ENCODE data around the gene TMEM91. TPM values are rescaled to one million over a fixed set of nuclear protein-coding genes. Genes with fewer than 3 reads are reported as not detected.

The TMEM91 gene
- total and polyA plus RNA-seq, 2 donors (not counting 1 experiment from before 2014, with no cell fraction given): 6.3 to 7.1 TPM

- H4K20me1 ChIP-seq (ENCODE audit: control insufficient read depth, insufficient read depth, low read length, poor library complexity, severe bottlenecking): peaks cover 28% of the 10 kb centered on the region
- no peak overlapping the region for H2AFZ ChIP-seq (ENCODE audit: insufficient read depth, low read depth, low read length, poor library complexity, severe bottlenecking)
- CTCF ChIA-PET: interaction anchor here (0.6 to 7.6 kb wide), 12 partner anchors 9 to 220 kb away, joined by 3 to 130 read pairs (median 4); partner anchors contain the start of genes B9D2, CCDC97, CEACAM21 and DMAC2
- 92% methylated on average over 3 of the region's 3 CpGs for WGBS (ENCODE audit: insufficient coverage)
- peaks cover 25% of the 10 kb centered on the region for H3K4me1 Mint-ChIP-seq
- H3K4me1 ChIP-seq (ENCODE audit: control insufficient read depth in 2 of 2, insufficient read depth in 2 of 2, low read length in 2 of 2): peaks cover 5 to 9% of the 10 kb centered on the region in 2 donors
- TF ChIP-seq EZH2 (IDR thresholded peaks at IDR 0.05; ENCODE audit: borderline replicate concordance, insufficient read depth, low read depth, low read length, poor library complexity, severe bottlenecking): no peak
- TF ChIP-seq CTCF (IDR thresholded peaks at IDR 0.05): no peak
- H3K4me3 ChIP-seq (ENCODE audit: control extremely low read depth in 1 of 5, extremely low read depth in 1 of 5, insufficient read depth in 1 of 5, low read depth in 2 of 5, low read length in 4 of 5): no peak overlapping the region
- DNase-seq (no peak), ATAC-seq (ENCODE audit: low read depth) (no peak)
- H3K27ac Mint-ChIP-seq: peak overlapping the region; percentile 83
- no peaks in the 10 kb centered on the region for H3K9me3 ChIP-seq (ENCODE audit: control extremely low read depth in 1 of 3, control insufficient read depth in 2 of 3, insufficient read depth in 1 of 3, low read length in 2 of 3)
- H3K79me2 ChIP-seq (ENCODE audit: control insufficient read depth, insufficient read depth, low read length): peaks cover 34% of the 10 kb centered on the region
- no peak overlapping the region for H3K4me2 ChIP-seq (replicated peaks; ENCODE audit: low read depth, low read length, poor library complexity, severe bottlenecking)
- H3K27ac ChIP-seq (ENCODE audit: low read length in 2 of 2): no peak overlapping the region
- no peak overlapping the region for H3K4me3 Mint-ChIP-seq
- no peaks in the 10 kb centered on the region for H3K27me3 Mint-ChIP-seq
- POLR2A ChIA-PET: interaction anchor here (1.2 kb wide), 1 partner anchor 8 kb away, joined by 4 read pairs; the partner anchor contains the start of gene B9D2
- intact Hi-C loops (cut with micrococcal nuclease): no loop called here
- no peak overlapping the region for H3K9ac ChIP-seq (ENCODE audit: low read length)
- H3K36me3 ChIP-seq (replicated peaks in 1 of 2; ENCODE audit: control extremely low read depth in 1 of 2, control insufficient read depth in 1 of 2, extremely low read depth in 1 of 2, insufficient read depth in 2 of 2, low read length in 1 of 2): no peaks in the 10 kb centered on the region
- H3K9me3 Mint-ChIP-seq (ENCODE audit: insufficient read depth): no peaks in the 10 kb centered on the region
- no peaks in the 10 kb centered on the region for H3K27me3 ChIP-seq (replicated peaks in 1 of 4; ENCODE audit: control extremely low read depth in 1 of 4, control insufficient read depth in 3 of 4, insufficient read depth in 4 of 4, low read length in 3 of 4)
Measured at GRCh38 chr19:41355802-41356201, 20.5 kb upstream of the TMEM91 start.

GRCh38 chr19:41356984-41357739 lies 19.2 kb upstream of the TMEM91 start:
- H3K27me3 Mint-ChIP-seq: no peaks in the 10 kb centered on the region
- no peak overlapping the region for H3K4me3 Mint-ChIP-seq
- H3K4me1 Mint-ChIP-seq: peaks cover 17% of the 10 kb centered on the region
- no peaks in the 10 kb centered on the region for H3K9me3 ChIP-seq (ENCODE audit: control extremely low read depth in 1 of 3, control insufficient read depth in 2 of 3, insufficient read depth in 1 of 3, low read length in 2 of 3)
- H3K9me3 Mint-ChIP-seq (ENCODE audit: insufficient read depth): no peaks in the 10 kb centered on the region
- intact Hi-C loops (cut with micrococcal nuclease): no loop called here
- H3K4me2 ChIP-seq (replicated peaks; ENCODE audit: low read depth, low read length, poor library complexity, severe bottlenecking): no peak overlapping the region
- 77% methylated on average over 6 of the region's 11 CpGs for WGBS (ENCODE audit: insufficient coverage)
- peaks cover 0 to 3% of the 10 kb centered on the region in 2 experiments for H3K36me3 ChIP-seq (replicated peaks in 1 of 2; ENCODE audit: control extremely low read depth in 1 of 2, control insufficient read depth in 1 of 2, extremely low read depth in 1 of 2, insufficient read depth in 2 of 2, low read length in 1 of 2)
- no peak overlapping the region for H3K9ac ChIP-seq (ENCODE audit: low read length)
- peaks cover 15% of the 10 kb centered on the region for H4K20me1 ChIP-seq (ENCODE audit: control insufficient read depth, insufficient read depth, low read length, poor library complexity, severe bottlenecking)
- H3K4me1 ChIP-seq (ENCODE audit: control insufficient read depth in 2 of 2, insufficient read depth in 2 of 2, low read length in 2 of 2): peaks cover 3 to 6% of the 10 kb centered on the region in 2 donors
- no peak for DNase-seq
- no peak overlapping the region for H3K27ac ChIP-seq (ENCODE audit: low read length in 2 of 2)
- POLR2A ChIA-PET: interaction anchor here (0.7 kb wide), 1 partner anchor 218 kb away, joined by 3 read pairs; no protein-coding TSS in a partner anchor
- no peak for TF ChIP-seq CTCF (IDR thresholded peaks at IDR 0.05)
- no peak for TF ChIP-seq EZH2 (IDR thresholded peaks at IDR 0.05; ENCODE audit: borderline replicate concordance, insufficient read depth, low read depth, low read length, poor library complexity, severe bottlenecking)
- ATAC-seq (ENCODE audit: low read depth): no peak
- H3K79me2 ChIP-seq (ENCODE audit: control insufficient read depth, insufficient read depth, low read length): peaks cover 26% of the 10 kb centered on the region
- H3K4me3 ChIP-seq (ENCODE audit: control extremely low read depth in 1 of 5, extremely low read depth in 1 of 5, insufficient read depth in 1 of 5, low read depth in 2 of 5, low read length in 4 of 5): no peak overlapping the region
- CTCF ChIA-PET: interaction anchor here (1.1 to 7.6 kb wide), 3 partner anchors 32 to 153 kb away, joined by 3 to 130 read pairs (median 3); no protein-coding TSS in a partner anchor
- peak overlapping the region; percentile 67 for H3K27ac Mint-ChIP-seq
- H2AFZ ChIP-seq (ENCODE audit: insufficient read depth, low read depth, low read length, poor library complexity, severe bottlenecking): no peak overlapping the region
- no peaks in the 10 kb centered on the region for H3K27me3 ChIP-seq (replicated peaks in 1 of 4; ENCODE audit: control extremely low read depth in 1 of 4, control insufficient read depth in 3 of 4, insufficient read depth in 4 of 4, low read length in 3 of 4)

Data from B cell (primary cell).